Measurements from ENCODE around the gene DFFB.

DNA sequence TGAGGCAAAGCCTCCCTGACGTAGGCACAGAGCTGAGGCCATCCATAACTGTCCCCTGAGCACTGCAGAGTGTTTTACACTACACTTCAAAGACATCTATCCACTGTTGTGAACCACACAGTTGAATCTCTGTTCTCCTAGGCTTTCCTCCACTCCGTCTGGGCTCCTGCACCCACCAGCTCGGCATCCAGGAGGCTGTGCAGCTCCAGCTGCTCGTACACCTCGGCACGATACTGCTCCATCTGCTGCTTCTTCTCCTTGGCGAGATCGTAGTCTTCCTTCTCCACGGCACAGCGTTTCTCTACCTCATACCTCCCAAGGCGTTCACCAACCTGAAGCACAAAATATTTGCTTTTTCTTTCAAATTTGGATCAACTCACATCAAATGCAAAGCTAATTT lies 18.5 kb upstream of the DFFB start:
- no peak for TF ChIP-seq ZNF585B (tag by site-specific recombination; IDR thresholded peaks at IDR 0.05)
- no peak for TF ChIP-seq KLF16 (tag by site-specific recombination; IDR thresholded peaks at IDR 0.05)
- TF ChIP-seq, protein P1, sequence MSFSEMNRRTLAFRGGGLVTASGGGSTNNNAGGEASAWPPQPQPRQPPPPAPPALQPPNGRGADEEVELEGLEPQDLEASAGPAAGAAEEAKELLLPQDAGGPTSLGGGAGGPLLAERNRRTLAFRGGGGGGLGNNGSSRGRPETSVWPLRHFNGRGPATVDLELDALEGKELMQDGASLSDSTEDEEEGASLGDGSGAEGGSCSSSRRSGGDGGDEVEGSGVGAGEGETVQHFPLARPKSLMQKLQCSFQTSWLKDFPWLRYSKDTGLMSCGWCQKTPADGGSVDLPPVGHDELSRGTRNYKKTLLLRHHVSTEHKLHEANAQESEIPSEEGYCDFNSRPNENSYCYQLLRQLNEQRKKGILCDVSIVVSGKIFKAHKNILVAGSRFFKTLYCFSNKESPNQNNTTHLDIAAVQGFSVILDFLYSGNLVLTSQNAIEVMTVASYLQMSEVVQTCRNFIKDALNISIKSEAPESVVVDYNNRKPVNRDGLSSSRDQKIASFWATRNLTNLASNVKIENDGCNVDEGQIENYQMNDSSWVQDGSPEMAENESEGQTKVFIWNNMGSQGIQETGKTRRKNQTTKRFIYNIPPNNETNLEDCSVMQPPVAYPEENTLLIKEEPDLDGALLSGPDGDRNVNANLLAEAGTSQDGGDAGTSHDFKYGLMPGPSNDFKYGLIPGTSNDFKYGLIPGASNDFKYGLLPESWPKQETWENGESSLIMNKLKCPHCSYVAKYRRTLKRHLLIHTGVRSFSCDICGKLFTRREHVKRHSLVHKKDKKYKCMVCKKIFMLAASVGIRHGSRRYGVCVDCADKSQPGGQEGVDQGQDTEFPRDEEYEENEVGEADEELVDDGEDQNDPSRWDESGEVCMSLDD (tag by site-specific recombination; IDR thresholded peaks at IDR 0.05), result no peak
- TF ChIP-seq, protein P2, sequence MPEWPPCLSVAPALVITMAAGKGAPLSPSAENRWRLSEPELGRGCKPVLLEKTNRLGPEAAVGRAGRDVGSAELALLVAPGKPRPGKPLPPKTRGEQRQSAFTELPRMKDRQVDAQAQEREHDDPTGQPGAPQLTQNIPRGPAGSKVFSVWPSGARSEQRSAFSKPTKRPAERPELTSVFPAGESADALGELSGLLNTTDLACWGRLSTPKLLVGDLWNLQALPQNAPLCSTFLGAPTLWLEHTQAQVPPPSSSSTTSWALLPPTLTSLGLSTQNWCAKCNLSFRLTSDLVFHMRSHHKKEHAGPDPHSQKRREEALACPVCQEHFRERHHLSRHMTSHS (tag by site-specific recombination; IDR thresholded peaks at IDR 0.05), result no peak
- TF ChIP-seq, protein P3, sequence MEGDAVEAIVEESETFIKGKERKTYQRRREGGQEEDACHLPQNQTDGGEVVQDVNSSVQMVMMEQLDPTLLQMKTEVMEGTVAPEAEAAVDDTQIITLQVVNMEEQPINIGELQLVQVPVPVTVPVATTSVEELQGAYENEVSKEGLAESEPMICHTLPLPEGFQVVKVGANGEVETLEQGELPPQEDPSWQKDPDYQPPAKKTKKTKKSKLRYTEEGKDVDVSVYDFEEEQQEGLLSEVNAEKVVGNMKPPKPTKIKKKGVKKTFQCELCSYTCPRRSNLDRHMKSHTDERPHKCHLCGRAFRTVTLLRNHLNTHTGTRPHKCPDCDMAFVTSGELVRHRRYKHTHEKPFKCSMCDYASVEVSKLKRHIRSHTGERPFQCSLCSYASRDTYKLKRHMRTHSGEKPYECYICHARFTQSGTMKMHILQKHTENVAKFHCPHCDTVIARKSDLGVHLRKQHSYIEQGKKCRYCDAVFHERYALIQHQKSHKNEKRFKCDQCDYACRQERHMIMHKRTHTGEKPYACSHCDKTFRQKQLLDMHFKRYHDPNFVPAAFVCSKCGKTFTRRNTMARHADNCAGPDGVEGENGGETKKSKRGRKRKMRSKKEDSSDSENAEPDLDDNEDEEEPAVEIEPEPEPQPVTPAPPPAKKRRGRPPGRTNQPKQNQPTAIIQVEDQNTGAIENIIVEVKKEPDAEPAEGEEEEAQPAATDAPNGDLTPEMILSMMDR (tag by site-specific recombination; IDR thresholded peaks at IDR 0.05), result no peak
- TF ChIP-seq, protein P4, sequence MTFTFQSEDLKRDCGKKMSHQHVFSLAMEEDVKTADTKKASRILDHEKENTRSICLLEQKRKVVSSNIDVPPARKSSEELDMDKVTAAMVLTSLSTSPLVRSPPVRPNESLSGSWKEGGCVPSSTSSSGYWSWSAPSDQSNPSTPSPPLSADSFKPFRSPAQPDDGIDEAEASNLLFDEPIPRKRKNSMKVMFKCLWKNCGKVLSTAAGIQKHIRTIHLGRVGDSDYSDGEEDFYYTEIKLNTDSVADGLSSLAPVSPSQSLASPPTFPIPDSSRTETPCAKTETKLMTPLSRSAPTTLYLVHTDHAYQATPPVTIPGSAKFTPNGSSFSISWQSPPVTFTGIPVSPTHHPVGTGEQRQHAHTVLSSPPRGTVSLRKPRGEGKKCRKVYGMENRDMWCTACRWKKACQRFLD (tag by site-specific recombination; IDR thresholded peaks at IDR 0.05), result no peak
- TF ChIP-seq, protein P5, sequence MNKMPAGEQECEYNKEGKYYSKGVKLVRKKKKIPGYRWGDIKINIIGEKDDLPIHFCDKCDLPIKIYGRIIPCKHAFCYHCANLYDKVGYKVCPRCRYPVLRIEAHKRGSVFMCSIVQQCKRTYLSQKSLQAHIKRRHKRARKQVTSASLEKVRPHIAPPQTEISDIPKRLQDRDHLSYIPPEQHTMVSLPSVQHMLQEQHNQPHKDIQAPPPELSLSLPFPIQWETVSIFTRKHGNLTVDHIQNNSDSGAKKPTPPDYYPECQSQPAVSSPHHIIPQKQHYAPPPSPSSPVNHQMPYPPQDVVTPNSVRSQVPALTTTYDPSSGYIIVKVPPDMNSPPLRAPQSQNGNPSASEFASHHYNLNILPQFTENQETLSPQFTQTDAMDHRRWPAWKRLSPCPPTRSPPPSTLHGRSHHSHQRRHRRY (tag by site-specific recombination; IDR thresholded peaks at IDR 0.05), result no peak
- no peak for TF ChIP-seq ZNF707 (tag by site-specific recombination; IDR thresholded peaks at IDR 0.05)
- TF ChIP-seq, protein P6, sequence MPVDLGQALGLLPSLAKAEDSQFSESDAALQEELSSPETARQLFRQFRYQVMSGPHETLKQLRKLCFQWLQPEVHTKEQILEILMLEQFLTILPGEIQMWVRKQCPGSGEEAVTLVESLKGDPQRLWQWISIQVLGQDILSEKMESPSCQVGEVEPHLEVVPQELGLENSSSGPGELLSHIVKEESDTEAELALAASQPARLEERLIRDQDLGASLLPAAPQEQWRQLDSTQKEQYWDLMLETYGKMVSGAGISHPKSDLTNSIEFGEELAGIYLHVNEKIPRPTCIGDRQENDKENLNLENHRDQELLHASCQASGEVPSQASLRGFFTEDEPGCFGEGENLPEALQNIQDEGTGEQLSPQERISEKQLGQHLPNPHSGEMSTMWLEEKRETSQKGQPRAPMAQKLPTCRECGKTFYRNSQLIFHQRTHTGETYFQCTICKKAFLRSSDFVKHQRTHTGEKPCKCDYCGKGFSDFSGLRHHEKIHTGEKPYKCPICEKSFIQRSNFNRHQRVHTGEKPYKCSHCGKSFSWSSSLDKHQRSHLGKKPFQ (tag by site-specific recombination; IDR thresholded peaks at IDR 0.05), result no peak
- no peak for TF ChIP-seq ZNF777 (tag by site-specific recombination; IDR thresholded peaks at IDR 0.05; ENCODE audit: borderline replicate concordance)

Measured in HEK293 (cell line).